Measurements from ENCODE around the gene PGGT1B. TPM values are rescaled to one million over a fixed set of nuclear protein-coding genes. Genes with fewer than 3 reads are reported as not detected.
A peak's percentile ranks its signal among the peaks of the same experiment; 100 is the strongest.

The PGGT1B gene
- 24.6 and 27.5 TPM in 2 replicates for total RNA-seq (2014; rRNA removed; shearing (Covaris generic))

DNA sequence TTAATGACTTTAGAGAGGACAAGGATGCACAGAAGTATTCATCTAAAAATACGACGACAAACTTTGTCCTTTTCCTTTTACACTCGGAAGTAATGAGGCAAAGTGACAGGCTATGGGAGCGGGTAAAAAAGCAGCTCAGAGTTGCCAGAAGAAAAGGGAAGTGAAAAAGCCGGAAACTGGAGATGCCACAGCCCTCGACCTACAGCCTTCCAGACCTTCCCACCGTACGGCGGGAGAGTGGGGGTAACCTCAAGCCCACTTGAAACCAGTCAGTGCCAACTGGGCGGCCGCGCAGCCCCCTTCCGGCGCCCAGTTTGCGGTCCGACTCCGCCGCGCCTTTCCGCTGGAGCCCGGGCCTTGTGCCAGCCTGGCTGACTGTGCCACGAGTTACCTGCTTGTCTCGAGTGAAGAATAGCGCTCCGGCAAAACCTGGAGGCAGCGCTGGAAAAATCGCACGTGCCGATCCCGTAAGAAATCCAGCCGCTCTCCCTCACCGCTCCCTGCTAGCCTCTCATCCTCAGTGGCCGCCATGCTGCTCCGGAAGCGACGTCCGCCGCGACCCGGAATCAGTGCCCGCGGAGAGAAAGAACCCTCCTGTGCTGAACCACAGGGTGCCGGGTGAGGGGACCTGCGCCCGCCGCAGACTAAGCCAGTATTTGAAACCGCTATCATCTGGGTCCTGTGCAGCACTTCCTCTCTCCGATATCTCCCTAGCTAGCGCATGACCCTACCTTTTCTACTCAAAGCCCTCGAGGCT is at the start of gene PGGT1B:
PGGT1B (minus strand) TSS at position 557 of the 757 bp plus-strand sequence; CDS start at position 531, 26 bp downstream.
- Histone ChIP-seq H3K9me3 (replicated peaks) (no peaks in the 10 kb centered on the region), H3K4me3 (peak within 1 kb of the TSS; percentile 75), H3K27me3 (replicated peaks) (no peaks in the 10 kb centered on the region), H3K36me3 (peaks cover 8% of the 10 kb centered on the region), H3K27ac (peak within 1 kb of the TSS; percentile 69), H3K4me1 (replicated peaks) (peaks cover 19% of the 10 kb centered on the region)
- DNase-seq (ENCODE audit: low read depth in 1 of 2, low spot score in 2 of 2): peak; percentile 80 to 85

DNA sequence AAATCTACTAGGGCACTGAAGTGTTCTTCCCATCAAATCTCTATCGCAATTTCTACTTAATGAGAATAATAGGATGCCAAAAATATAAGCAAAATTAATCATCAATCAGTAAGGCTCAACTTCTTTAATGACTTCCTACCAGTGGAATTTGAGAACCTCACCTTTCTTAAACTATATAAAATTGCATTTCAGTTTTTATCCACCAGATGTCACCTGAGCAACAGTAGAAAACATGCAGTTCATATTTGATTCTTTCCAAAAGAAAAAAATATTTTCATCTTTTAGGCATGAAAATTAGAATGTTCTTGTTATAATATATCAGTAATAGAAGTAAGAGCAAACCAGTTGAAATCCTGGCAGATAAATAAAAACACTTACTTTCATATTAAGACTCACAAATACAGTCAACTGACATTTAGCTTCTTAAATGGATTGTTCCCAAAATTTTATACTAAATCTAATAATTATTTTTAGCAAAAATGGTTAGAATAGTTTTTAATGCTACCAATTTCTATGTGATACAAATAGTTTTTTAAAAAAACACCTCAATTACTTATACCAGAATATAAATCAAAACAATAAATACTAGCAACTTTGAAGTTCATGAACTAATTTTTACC is 47.2 kb upstream of the PGGT1B start:
- H3K27me3 ChIP-seq (replicated peaks): no peaks in the 10 kb centered on the region
- H3K9me3 ChIP-seq (replicated peaks): no peaks in the 10 kb centered on the region
- H3K4me3 ChIP-seq: no peak overlapping the region
- no peaks in the 10 kb centered on the region for H3K4me1 ChIP-seq (replicated peaks)
- no peaks in the 10 kb centered on the region for H3K36me3 ChIP-seq
- no peak overlapping the region for H3K27ac ChIP-seq
- peak in 1 of 2 experiments; percentile 59 for DNase-seq (ENCODE audit: low read depth in 1 of 2, low spot score in 2 of 2)

DNA sequence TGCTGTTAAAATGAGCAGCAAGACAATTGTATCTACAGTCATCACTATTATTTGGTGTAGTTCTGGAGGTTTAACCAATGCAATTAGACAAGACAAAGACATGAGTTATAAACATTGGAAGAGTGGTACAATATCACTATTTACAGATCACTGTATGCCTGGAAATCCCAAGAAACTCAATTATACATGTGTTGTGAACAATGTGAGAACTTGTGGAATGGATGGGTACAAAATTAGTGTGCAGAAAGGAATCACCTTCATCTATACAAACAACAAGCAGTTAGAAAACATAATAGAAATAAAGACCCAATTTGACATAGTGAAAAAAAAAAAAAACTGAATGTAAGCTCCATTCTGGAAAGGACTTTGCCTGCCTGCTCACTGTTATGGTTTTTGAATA is 46.1 kb upstream of the PGGT1B start:
- Histone ChIP-seq H3K4me3 (no peak overlapping the region), H3K9me3 (replicated peaks) (no peaks in the 10 kb centered on the region), H3K36me3 (no peaks in the 10 kb centered on the region), H3K27me3 (replicated peaks) (0 out of 2 replicates have a peak, but pooled peaks cover 2% of the 10 kb centered on the region), H3K4me1 (replicated peaks) (no peaks in the 10 kb centered on the region), H3K27ac (no peak overlapping the region)
- no peak for DNase-seq (ENCODE audit: low read depth in 1 of 2, low spot score in 2 of 2)

DNA sequence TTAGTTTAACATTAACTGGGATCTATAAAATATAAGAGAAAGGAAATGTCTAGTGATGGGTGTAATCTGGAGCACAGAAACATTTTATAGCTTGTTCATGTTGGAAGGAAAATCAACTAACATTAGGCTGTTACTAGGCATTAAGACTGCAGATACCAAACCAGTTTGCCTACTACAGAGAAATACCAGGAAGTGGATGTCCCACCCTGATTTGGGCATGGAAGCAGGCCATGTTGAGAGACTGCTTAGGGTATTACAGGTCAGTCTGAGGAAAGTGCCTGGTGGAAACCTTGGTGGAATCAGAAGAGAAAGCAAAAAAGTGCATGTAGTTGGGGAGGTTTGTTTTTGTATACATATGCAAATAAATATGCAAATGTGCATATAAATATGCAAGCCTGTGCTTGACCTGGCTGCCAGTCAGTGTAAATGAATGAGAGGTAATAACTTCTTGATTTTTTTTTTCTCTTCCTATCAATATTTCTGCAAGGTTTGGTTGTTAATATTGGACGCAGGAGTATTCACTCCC is 43.4 kb upstream of the PGGT1B start:
- Histone ChIP-seq H3K27ac (no peak overlapping the region), H3K9me3 (replicated peaks) (no peaks in the 10 kb centered on the region), H3K36me3 (no peaks in the 10 kb centered on the region), H3K27me3 (replicated peaks) (0 out of 2 replicates have a peak, but pooled peaks cover 10% of the 10 kb centered on the region), H3K4me3 (no peak overlapping the region), H3K4me1 (replicated peaks) (no peaks in the 10 kb centered on the region)
- no peak for DNase-seq (ENCODE audit: low read depth in 1 of 2, low spot score in 2 of 2)

DNA sequence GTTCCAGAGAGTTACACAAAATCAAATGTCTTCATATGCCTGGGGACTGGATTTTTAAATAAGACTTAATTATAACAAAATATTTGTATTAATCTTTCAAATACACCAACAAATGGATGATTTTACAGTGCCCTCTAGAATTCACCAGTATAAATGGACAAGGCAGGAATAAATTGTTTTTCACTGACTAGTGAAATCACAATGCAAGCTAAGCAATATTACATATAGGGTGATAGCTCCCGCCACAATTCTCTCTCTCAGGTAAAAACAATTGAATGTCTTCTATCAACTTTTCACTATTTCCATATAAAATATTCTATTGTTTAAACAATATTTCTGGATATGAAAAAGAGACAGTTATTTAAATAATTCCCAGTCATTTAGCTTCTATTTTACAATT is 41.8 kb upstream of the PGGT1B start:
- Histone ChIP-seq H3K4me1 (replicated peaks) (no peaks in the 10 kb centered on the region), H3K36me3 (no peaks in the 10 kb centered on the region), H3K9me3 (replicated peaks) (no peaks in the 10 kb centered on the region), H3K27ac (no peak overlapping the region), H3K4me3 (no peak overlapping the region), H3K27me3 (replicated peaks) (0 out of 2 replicates have a peak, but pooled peaks cover 10% of the 10 kb centered on the region)
- DNase-seq (ENCODE audit: low read depth in 1 of 2, low spot score in 2 of 2): no peak

DNA sequence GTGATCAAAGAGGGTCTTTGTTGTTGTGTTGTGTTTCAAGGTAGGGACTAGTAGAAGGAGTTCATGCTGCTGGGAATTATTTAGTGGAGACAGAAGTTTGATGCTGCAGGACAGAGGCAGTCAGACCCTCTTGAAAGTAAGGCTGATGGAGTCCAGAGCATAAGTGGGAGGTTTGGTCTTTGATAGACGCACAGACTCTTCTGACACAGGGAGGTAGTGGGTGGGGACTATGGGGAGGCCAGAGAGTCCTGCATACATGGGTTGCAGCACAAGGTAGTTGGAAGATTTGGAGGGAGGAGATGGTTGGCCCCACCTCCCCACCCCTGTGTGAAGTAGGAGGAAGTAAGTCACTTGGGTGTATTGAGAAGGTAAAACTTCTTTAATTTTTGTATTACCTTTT is 36.1 kb upstream of the PGGT1B start:
- no peak overlapping the region for H3K4me3 ChIP-seq
- peaks cover 5% of the 10 kb centered on the region; the same call in 1 of the 2 replicates for H3K4me1 ChIP-seq (replicated peaks)
- H3K36me3 ChIP-seq: 0 out of 2 replicates have a peak, but pooled peaks cover 3% of the 10 kb centered on the region
- no peak overlapping the region for H3K27ac ChIP-seq
- DNase-seq (ENCODE audit: low read depth in 1 of 2, low spot score in 2 of 2): no peak
- H3K9me3 ChIP-seq (replicated peaks): no peaks in the 10 kb centered on the region
- 0 out of 2 replicates have a peak, but pooled peaks cover 8% of the 10 kb centered on the region for H3K27me3 ChIP-seq (replicated peaks)

DNA sequence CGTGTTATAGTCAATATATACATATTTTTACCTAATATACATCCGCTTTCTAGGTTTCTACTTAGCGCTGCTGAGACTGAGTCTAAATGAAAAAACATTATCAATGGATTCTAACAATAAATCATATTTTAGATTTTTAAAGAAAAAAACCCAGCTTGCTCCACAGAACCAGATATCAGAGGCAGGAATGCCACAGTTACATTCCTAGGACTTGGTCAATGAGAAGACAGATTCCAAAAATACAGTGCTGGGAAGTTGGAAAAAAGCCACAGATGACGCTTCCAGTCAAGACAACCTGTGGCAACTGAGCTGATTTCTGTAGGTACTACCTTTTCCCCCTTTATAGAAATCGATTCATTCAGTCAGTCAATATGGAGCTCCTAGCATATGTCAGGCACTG is 34.4 kb upstream of the PGGT1B start:
- Histone ChIP-seq H3K27ac (no peak overlapping the region), H3K9me3 (replicated peaks) (no peaks in the 10 kb centered on the region), H3K36me3 (0 out of 2 replicates have a peak, but pooled peaks cover 3% of the 10 kb centered on the region), H3K27me3 (replicated peaks) (no peaks in the 10 kb centered on the region), H3K4me3 (no peak overlapping the region), H3K4me1 (replicated peaks) (peaks cover 5% of the 10 kb centered on the region; the same call in 1 of the 2 replicates)
- peak in 1 of 2 experiments; percentile 14 for DNase-seq (ENCODE audit: low read depth in 1 of 2, low spot score in 2 of 2)

DNA sequence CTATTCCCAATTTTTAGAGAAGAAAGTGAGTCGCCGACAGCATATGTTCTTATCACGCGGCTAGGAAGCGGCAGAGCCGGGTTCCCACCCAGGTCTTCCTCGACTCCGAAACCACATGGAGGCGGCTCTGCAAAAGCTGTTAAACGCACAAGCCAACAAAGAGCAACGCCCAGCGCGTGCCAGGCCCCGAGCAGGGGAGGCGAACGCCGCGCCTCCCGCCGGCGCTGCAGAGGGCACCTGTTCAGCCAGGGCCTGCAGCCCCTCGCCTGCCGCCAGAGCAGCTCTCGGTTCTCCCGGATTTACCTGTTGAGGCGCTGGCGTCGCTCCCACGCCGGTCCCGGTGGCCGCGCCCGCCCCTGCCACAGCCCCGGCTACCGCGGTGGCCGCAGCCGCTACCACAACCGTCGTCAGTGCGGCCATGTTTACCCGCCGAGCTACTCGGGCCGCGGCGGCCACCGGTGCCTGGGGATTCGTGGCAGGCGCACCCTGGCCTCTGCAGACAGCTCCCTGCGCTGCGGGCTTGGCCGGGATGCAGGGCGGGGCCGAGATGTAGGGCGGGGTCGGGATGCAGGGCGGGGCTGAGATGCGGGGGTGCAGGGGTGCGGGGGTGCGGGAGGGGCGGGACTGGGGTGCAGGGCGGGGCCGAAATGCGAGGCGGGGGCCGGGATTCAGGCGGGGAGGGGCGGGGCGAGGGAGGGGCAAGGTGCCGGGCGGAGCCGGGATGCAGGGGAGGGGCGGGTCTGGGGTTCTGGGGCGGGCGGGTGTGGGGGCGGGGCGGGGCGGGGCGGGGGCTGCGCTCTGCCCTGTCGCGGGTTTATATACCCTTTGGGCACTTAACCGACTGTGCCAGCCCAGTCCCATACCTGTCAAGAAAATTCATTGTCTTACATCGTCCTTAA is 33.7 kb upstream of the PGGT1B start, which contains the start of gene CCDC112:
CCDC112 (minus strand) TSS at position 531 of the 899 bp plus-strand sequence; CDS start at position 420, 111 bp downstream.
- Histone ChIP-seq H3K4me1 (replicated peaks) (peaks cover 5% of the 10 kb centered on the region; the same call in 1 of the 2 replicates), H3K27ac (no peak within 1 kb of the TSS), H3K4me3 (peak within 1 kb of the TSS; percentile 85), H3K27me3 (replicated peaks) (no peaks in the 10 kb centered on the region), H3K9me3 (replicated peaks) (no peaks in the 10 kb centered on the region), H3K36me3 (0 out of 2 replicates have a peak, but pooled peaks cover 3% of the 10 kb centered on the region)
- DNase-seq (ENCODE audit: low read depth in 1 of 2, low spot score in 2 of 2): peak; percentile 74 to 86

DNA sequence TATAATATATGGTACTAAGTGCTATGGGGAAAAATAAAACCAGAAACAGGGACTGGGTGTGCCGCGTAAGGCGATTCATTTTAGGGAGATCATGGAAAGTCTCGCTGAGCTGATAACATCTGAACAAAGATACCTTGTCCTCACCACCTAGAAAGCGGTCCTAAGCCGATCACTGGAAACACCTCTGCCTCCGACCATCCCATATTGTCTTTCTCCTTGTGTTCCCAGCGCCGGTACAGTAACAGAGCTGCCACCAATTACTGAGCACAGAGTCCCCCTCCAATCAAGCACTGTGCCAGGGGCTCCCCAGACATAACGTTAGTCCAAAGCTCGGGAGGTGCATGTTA is 33.1 kb upstream of the PGGT1B start:
- H3K27ac ChIP-seq: no peak overlapping the region
- peak overlapping the region; percentile 85 for H3K4me3 ChIP-seq
- H3K36me3 ChIP-seq: 0 out of 2 replicates have a peak, but pooled peaks cover 3% of the 10 kb centered on the region
- peaks cover 5% of the 10 kb centered on the region; the same call in 1 of the 2 replicates for H3K4me1 ChIP-seq (replicated peaks)
- H3K9me3 ChIP-seq (replicated peaks): no peaks in the 10 kb centered on the region
- DNase-seq (ENCODE audit: low read depth in 1 of 2, low spot score in 2 of 2): no peak
- no peaks in the 10 kb centered on the region for H3K27me3 ChIP-seq (replicated peaks)

DNA sequence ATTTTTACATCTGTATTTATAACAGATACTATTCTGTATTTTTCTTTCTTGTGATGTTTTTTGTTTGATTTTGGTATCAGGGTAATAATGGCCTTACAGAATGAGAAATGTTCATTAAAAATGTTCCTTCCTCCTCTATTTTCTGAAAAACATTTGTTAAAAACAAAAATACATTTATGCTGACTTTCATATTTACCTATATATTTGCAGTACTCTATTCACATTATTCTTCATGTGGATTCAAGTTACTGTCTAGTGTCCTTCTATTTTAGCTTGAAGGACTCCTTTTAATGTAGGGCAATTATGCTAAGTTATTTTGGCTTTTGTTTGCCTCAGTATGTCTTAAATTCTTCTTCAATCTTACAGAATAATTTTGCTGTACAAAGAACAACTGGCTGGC is 28.7 kb upstream of the PGGT1B start:
- no peak for DNase-seq (ENCODE audit: low read depth in 1 of 2, low spot score in 2 of 2)
- 0 out of 2 replicates have a peak, but pooled peaks cover 3% of the 10 kb centered on the region for H3K36me3 ChIP-seq
- no peaks in the 10 kb centered on the region for H3K27me3 ChIP-seq (replicated peaks)
- peaks cover 5% of the 10 kb centered on the region; the same call in 1 of the 2 replicates for H3K4me1 ChIP-seq (replicated peaks)
- H3K9me3 ChIP-seq (replicated peaks): no peaks in the 10 kb centered on the region
- H3K27ac ChIP-seq: no peak overlapping the region
- H3K4me3 ChIP-seq: no peak overlapping the region

DNA sequence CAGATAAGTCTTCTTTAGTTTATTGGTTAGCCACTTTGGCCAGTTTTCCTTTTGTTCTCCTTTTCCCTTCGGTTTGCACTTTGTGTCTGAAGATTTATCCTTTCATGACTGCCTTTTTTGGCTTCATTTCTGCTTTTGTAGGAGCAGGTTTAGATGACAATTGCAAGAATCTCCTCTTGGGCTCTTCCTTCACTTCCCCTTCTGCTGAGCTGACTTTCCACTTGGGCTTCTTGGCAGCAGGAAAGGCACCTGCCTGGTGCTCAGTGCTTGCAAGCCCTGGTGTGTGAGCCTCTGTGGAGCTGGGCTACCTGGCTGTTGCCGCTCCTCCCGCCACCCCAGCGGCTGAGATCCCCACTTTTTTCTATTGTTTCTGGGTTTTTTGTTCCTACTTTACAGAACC is 26.4 kb upstream of the PGGT1B start:
- Histone ChIP-seq H3K9me3 (replicated peaks) (no peaks in the 10 kb centered on the region), H3K27me3 (replicated peaks) (no peaks in the 10 kb centered on the region), H3K4me1 (replicated peaks) (no peaks in the 10 kb centered on the region), H3K27ac (no peak overlapping the region), H3K4me3 (no peak overlapping the region), H3K36me3 (no peaks in the 10 kb centered on the region)
- no peak for DNase-seq (ENCODE audit: low read depth in 1 of 2, low spot score in 2 of 2)

DNA sequence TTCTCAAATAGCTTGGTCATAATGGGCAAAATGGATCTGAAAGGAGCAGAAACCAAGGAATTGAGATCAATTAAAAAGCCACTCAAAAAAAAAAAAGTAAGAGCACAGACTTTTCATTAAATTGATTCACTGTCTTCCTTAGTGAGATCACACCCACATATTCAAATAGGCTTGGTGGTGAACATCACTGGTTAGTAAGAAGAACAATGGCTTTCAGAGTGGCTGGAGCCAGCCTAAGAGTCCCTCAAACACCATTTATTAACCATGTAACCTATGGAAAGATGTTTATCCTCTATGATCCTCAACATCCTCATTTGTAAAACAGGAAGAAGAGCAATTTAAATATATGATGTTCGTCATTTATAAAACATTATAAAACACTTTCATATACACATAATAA is 21.3 kb upstream of the PGGT1B start:
- no peak for DNase-seq (ENCODE audit: low read depth in 1 of 2, low spot score in 2 of 2)
- H3K9me3 ChIP-seq (replicated peaks): no peaks in the 10 kb centered on the region
- no peaks in the 10 kb centered on the region for H3K36me3 ChIP-seq
- no peak overlapping the region for H3K4me3 ChIP-seq
- no peaks in the 10 kb centered on the region for H3K4me1 ChIP-seq (replicated peaks)
- no peaks in the 10 kb centered on the region for H3K27me3 ChIP-seq (replicated peaks)
- no peak overlapping the region for H3K27ac ChIP-seq

DNA sequence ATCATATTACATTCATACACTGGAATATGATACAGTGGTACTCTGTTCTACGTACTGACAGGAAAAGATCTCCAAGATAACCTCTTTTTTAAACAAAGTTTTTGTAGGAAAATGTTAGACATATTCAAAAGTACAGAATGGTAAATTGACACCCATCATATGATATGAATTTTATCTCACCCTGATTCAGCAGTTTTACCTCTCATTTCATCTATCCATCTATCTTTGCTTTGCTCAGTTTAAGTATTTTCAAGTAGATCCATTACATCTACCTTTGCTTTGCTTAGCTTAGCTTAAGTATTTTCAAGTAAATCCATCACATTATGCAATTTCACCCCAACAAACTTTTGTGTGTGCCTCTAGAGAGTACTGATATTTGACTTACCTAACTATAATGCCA is 19.5 kb upstream of the PGGT1B start:
- H3K27me3 ChIP-seq (replicated peaks): no peaks in the 10 kb centered on the region
- no peaks in the 10 kb centered on the region for H3K4me1 ChIP-seq (replicated peaks)
- H3K36me3 ChIP-seq: no peaks in the 10 kb centered on the region
- no peaks in the 10 kb centered on the region for H3K9me3 ChIP-seq (replicated peaks)
- H3K27ac ChIP-seq: no peak overlapping the region
- no peak for DNase-seq (ENCODE audit: low read depth in 1 of 2, low spot score in 2 of 2)
- no peak overlapping the region for H3K4me3 ChIP-seq

Data from SJSA1 (cell line).